SK-N-MC (cell line): ENCODE data around the gene RIMBP2.

Experiments
- DNase-seq: peaks from one replicate; pipeline ENCODE4 v3.0.0-alpha.2; 2011; ENCODE audit warnings: low read depth, low spot score
- H3K27ac ChIP-seq: fragments of 200-600 bp; sonication (generic); 2 replicates; pipeline ENCODE4 v1.5.1; 2016; ENCODE audit warnings: mixed run types
- H3K36me3 ChIP-seq: fragments of 200-600 bp; sonication (generic); 2 replicates; pipeline ENCODE4 v1.6.1; 2017; ENCODE audit warnings: antibody characterized with exemption, low read length, mixed read lengths; ENCODE audit not compliant: insufficient read depth
- H3K4me3 ChIP-seq: fragments of 200-600 bp; sonication (generic); 2 replicates; pipeline ENCODE4 v1.5.1; 2016
- H3K9ac ChIP-seq: fragments of 200-600 bp; sonication (generic); 2 replicates; pipeline ENCODE4 v1.8.0; 2017; ENCODE audit warnings: mixed run types, mixed read lengths; ENCODE audit not compliant: insufficient read length
- H3K9me3 ChIP-seq: fragments of 200-600 bp; sonication (generic); 2 replicates; pipeline ENCODE4 v1.6.1; 2017; ENCODE audit warnings: low read depth, mild to moderate bottlenecking, antibody characterized with exemption, low read length, moderate library complexity, mixed read lengths
- EZH2 ChIP-seq: fragments of 200-600 bp; sonication (generic); IDR thresholded peaks from one replicate; pipeline ENCODE4 v1.6.1; 2017; ENCODE audit warnings: antibody characterized with exemption
- FOXP2 ChIP-seq: optimal IDR thresholded peaks from 2 replicates; pipeline ENCODE3; 2011; ENCODE audit warnings: mild to moderate bottlenecking, moderate library complexity; ENCODE audit not compliant: insufficient read depth; ENCODE audit errors: extremely low read length, control extremely low read depth
- POLR2AphosphoS5 ChIP-seq: IDR thresholded peaks from 2 replicates; pipeline ENCODE4 v1.6.1; 2012; ENCODE audit warnings: mild to moderate bottlenecking, low read depth, low read length, borderline replicate concordance

Gene RIMBP2

DNA sequence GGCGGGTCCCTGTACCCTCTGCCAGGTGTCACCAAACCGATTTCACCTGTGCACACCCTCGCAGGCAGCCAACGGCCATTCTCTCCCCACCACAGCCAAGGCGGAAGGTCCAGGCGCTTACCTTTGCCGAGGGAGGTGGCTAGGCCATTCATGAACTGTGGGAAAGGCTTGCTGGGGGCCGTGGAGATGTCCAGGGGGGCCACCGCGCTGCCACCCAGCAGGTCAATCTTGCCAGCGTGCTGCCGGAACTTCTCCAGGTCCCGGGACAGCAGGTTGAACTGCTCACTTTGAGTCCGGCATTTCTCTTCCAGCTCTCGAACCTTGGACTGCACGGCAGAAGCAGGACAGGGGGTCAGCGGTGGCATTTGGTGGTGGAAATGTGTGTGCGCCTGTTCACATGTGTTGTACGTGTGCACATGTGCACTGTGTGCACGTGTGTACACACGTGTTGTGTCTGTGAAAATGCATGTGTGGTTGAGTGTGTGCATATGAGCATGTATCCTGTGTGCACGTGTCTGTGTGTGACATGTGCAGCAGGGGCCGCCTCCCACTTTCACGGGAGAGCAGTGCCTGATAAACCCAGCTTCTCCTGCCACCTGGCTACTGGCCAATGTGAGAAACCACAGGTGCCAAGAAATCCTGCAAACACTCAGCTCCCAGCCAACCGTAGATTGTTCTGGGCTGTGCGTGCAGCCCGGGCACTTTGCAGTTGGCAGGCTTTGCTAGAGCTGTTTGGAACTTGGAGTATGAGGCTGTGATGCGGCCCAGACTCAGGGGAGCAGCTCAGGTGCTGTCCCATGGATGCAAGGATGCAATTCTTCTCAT, 259.5 kb downstream of the RIMBP2 start:
- Histone ChIP-seq H3K9ac (no peak overlapping the region), H3K36me3 (no peaks in the 10 kb centered on the region), H3K9me3 (no peaks in the 10 kb centered on the region), H3K4me3 (no peak overlapping the region), H3K27ac (no peak overlapping the region)
- TF ChIP-seq POLR2AphosphoS5 (no peak), EZH2 (no peak), FOXP2 (no peak)
- DNase-seq: no peak

DNA sequence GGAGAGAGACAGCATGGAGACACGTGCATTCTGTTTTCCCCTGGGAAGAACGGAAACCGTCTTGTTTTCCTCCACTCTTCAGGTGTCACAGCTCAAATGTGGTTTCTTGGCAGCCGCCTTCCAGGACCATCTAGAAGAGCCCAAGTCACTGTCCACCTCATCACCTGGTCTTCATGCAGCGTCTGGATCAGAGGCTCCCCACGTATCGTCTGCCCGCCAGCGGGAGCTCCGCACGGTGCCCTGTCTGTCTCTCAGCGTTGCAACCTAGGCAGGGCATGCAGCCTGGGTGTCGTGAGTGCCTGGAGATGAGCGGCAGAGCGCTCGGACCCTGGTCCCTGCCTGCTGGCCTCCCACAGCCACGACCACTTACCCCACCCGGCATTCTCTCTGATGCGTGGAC, 260.9 kb downstream of the RIMBP2 start:
- Histone ChIP-seq H3K36me3 (no peaks in the 10 kb centered on the region), H3K9me3 (no peaks in the 10 kb centered on the region), H3K9ac (no peak overlapping the region), H3K4me3 (no peak overlapping the region), H3K27ac (no peak overlapping the region)
- TF ChIP-seq FOXP2 (no peak), POLR2AphosphoS5 (no peak), EZH2 (no peak)
- DNase-seq: no peak

DNA sequence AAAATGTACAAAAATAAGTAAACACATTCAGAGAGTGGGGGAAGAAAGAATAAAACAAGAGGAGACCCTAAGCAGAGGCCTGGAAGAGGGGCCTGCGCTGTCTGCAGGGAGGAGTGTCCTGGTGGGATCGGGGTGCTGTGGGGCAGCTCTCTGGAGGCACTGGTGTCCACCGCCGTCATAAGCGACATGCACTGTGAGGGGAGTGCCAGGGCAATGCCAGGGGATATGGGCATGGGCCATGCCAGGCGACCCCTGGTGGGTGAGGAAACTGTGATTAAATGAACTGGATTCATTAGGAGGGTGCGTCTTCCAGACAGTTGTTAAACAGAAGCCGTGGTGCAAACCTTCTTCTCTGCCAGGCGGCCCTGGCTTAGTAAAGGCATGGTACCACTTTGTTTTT, 261.8 kb downstream of the RIMBP2 start:
- TF ChIP-seq FOXP2 (no peak), POLR2AphosphoS5 (no peak), EZH2 (no peak)
- DNase-seq: no peak
- H3K27ac ChIP-seq: no peak overlapping the region
- no peaks in the 10 kb centered on the region for H3K9me3 ChIP-seq
- no peak overlapping the region for H3K4me3 ChIP-seq
- H3K9ac ChIP-seq: no peak overlapping the region
- no peaks in the 10 kb centered on the region for H3K36me3 ChIP-seq

DNA sequence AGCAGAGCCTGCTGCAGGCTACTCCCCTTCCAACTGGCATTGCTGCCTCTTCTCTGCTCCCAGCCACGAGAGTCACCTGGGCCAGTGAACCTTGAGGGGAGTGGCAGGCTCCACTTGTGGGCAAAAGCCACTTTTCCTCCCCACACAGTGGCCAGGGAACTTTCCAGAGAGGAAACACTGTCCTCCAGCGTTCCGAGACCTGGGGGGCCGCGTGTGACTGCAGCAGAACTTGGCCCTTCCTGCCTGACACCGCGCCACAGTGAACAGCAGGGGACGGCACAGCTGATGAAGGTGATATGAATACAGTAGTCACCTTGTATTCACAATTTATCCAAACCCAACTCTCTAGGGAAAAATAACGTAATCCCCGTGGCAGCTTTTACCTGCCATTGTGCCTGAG, 263.6 kb downstream of the RIMBP2 start:
- TF ChIP-seq FOXP2 (no peak), EZH2 (no peak), POLR2AphosphoS5 (no peak)
- Histone ChIP-seq H3K36me3 (no peaks in the 10 kb centered on the region), H3K4me3 (no peak overlapping the region)

DNA sequence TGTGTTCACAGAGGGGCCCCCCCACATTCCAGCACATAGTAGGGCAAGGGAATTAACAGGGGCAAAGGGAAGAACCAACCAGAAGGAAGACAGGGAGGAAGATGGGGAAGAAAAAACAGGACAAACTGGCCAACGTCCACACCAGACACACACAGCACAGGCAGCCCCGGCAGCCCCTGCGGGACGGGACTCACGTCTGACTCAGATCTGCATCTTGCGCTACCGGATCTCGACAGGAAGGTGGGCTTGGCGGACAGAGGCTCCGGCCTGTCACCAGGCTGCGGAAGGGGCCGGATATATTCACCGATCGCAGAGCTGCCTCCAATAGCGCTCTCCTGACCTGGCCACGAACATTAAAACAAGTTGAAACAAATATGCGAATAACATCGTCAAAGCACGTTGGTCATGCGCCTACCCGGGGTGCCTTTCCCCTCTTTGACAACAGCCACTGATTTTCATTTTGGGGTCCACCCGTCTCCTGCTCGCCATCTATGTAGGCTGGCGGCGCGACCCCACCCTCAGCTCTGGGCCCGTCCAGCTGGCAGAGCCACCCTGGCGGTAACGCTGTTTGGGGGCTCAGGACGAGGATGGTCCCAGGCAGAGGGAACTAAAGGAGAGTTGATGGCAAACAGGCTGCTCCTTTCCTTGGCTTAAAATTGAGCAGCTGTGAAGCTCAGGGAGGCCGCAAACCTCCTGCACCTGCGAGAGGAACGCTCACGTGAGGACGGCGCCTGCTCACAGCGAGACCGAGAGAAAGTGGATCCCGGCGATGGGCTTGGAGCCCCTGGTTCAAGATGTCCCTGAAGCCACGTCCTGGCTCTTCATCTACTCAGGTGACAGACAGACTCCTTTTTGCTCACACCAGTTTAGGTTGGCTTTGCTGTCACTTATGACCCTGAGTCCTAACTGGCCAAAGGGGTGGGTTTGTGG, 264.8 kb downstream of the RIMBP2 start:
- Histone ChIP-seq H3K9me3 (no peaks in the 10 kb centered on the region), H3K4me3 (no peak overlapping the region), H3K36me3 (no peaks in the 10 kb centered on the region), H3K27ac (no peak overlapping the region), H3K9ac (no peak overlapping the region)
- TF ChIP-seq EZH2 (no peak), POLR2AphosphoS5 (no peak), FOXP2 (no peak)
- DNase-seq: no peak

More for the DNA sequence above, 263.6 kb downstream of the RIMBP2 start:
- DNase-seq: no peak
- Histone ChIP-seq H3K9me3 (no peaks in the 10 kb centered on the region), H3K27ac (no peak overlapping the region), H3K9ac (no peak overlapping the region)

DNA sequence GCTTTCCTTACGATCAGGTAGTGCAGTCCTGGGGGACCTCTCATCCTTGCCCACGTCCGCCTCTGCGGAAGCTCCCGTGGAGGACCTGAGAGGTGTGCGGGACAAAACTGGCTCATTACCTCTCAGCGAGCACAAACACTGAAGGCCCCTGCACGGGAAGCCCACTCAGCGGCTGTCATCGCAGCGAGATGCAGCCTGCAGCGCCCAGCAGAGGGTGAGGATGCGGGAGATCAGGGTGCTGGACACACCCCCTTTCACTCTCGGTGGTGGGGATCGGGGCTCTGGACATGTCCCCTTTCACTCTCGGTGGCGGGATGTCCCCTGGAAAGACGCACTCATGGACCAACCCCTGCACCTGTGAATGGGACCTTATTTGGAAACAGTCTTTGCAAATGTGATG, 266.8 kb downstream of the RIMBP2 start:
- no peak overlapping the region for H3K9ac ChIP-seq
- no peak for DNase-seq
- no peaks in the 10 kb centered on the region for H3K36me3 ChIP-seq
- H3K4me3 ChIP-seq: no peak overlapping the region
- H3K27ac ChIP-seq: no peak overlapping the region
- TF ChIP-seq POLR2AphosphoS5 (no peak), FOXP2 (no peak), EZH2 (no peak)
- no peaks in the 10 kb centered on the region for H3K9me3 ChIP-seq

DNA sequence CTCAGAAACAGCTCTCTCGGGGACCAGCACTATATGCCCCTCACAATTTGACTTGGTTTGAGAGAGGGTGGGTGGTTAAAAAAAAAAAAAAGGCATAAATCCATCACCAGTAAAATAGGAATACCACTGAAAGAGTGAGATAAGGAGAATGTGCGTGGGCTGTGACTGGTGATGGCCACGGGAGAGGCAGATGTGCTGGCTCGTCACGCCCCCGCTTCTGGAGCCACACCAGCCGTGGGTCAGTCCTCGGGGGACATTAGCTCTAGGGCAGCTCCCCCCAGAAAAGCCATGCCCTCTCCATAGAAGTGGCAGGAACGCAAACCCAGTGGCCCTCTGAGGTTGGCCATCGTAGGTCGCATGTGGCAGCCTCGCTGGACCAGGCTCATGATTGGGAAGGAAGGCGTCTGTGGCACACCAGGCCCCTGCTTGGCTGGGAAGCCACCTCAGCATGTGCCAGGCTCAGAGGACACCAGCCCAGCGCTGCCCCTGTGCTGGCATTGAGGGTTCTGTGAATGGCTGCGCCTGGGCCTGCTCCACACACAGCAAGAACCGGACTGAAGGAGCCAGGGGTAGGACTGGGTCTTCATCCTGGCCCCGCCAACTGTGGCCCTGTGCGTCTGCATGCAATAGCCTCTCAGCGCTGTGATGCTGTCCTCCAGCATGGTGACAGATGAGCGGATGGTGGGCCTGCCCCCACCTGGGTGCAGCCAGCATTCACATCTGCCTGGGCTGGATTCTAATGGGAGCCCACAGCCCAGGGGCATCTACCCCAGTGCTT, 267.9 kb downstream of the RIMBP2 start:
- Histone ChIP-seq H3K36me3 (no peaks in the 10 kb centered on the region), H3K9ac (no peak overlapping the region), H3K4me3 (no peak overlapping the region), H3K9me3 (no peaks in the 10 kb centered on the region), H3K27ac (no peak overlapping the region)
- DNase-seq: no peak
- no peak for TF ChIP-seq POLR2AphosphoS5
- TF ChIP-seq FOXP2: no peak
- TF ChIP-seq EZH2: no peak

DNA sequence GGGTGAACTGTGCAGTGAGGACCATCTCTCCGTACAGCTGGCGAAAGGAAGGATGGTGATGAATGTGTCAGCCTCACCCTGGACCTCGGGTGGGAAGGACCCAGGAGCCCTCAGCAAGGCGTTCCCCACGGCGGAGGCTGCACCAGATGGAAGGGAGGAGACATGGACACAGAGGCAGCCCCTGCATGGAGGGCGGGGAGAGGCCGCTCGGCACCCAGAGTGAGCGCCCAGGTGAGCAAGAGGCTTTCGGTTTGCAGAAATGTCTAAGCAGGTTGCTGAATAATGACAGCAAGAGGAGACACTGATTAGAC, 268.5 kb downstream of the RIMBP2 start:
- Histone ChIP-seq H3K36me3 (no peaks in the 10 kb centered on the region), H3K9me3 (no peaks in the 10 kb centered on the region), H3K9ac (no peak overlapping the region), H3K4me3 (no peak overlapping the region), H3K27ac (no peak overlapping the region)
- DNase-seq: no peak
- TF ChIP-seq FOXP2 (no peak), EZH2 (no peak), POLR2AphosphoS5 (no peak)
